HepG2 (cell line): Measurements from ENCODE around the gene CASKIN2. TPM values are rescaled to one million over a fixed set of nuclear protein-coding genes. Genes with fewer than 3 reads are reported as not detected.

Experiments
- AKAP8 ChIP-seq: sonication (generic); formaldehyde crosslinking; IDR thresholded peaks from 2 replicates; pipeline ENCODE4 v1.5.1; 2020; ENCODE audit warnings: mild to moderate bottlenecking, missing genetic modification reagents
- CREB1 ChIP-seq, 2 experiments: fragments of 450-650 bp in 1 of 2; IDR thresholded peaks; 2 replicates each; pipeline ENCODE4 v1.6.1; 2016 to 2017; ENCODE audit warnings: control low read depth in 1 of 2, mild to moderate bottlenecking in 1 of 2, missing compliant biosample characterization in 1 of 2, missing genetic modification characterization in 1 of 2
- MEIS2 ChIP-seq: sonication (generic); formaldehyde crosslinking; IDR thresholded peaks from 2 replicates; pipeline ENCODE4 v1.9.0; 2021; ENCODE audit warnings: mild to moderate bottlenecking, missing genetic modification reagents
- NR3C1 ChIP-seq: sonication (generic); formaldehyde crosslinking; IDR thresholded peaks from 2 replicates; pipeline ENCODE4 v1.4.0; 2020; ENCODE audit warnings: missing genetic modification reagents
- PAX8 ChIP-seq: sonication (generic); formaldehyde crosslinking; IDR thresholded peaks from 2 replicates; pipeline ENCODE4 v1.8.0; 2022; ENCODE audit warnings: mild to moderate bottlenecking, missing genetic modification reagents, borderline replicate concordance
- POLR2AphosphoS5 ChIP-seq: IDR thresholded peaks from 2 replicates; pipeline ENCODE4 v1.6.1; 2012; ENCODE audit warnings: low read depth, low read length
- U2AF2 ChIP-seq: fragments of 200-400 bp; formaldehyde crosslinking; IDR thresholded peaks from 2 replicates; pipeline ENCODE4 v1.6.1; 2017; ENCODE audit warnings: low read depth, mild to moderate bottlenecking, low read length
- XBP1 ChIP-seq: sonication (generic); formaldehyde crosslinking; IDR thresholded peaks from 2 replicates; pipeline ENCODE4 v1.5.0; 2020; ENCODE audit warnings: missing genetic modification reagents
- ZFP1 ChIP-seq: IDR thresholded peaks from 2 replicates; pipeline ENCODE4 v1.6.1; 2016
- ZFP62 ChIP-seq: sonication (generic); formaldehyde crosslinking; IDR thresholded peaks from 2 replicates; pipeline ENCODE4 v1.4.0; 2020; ENCODE audit warnings: missing genetic modification reagents
- ZFP90 ChIP-seq: sonication (generic); formaldehyde crosslinking; IDR thresholded peaks from 2 replicates; pipeline ENCODE4 v1.8.0; 2022; ENCODE audit warnings: missing genetic modification reagents, mild to moderate bottlenecking, inconsistent platforms, borderline replicate concordance
- ZNF317 ChIP-seq: sonication (generic); formaldehyde crosslinking; IDR thresholded peaks from 2 replicates; pipeline ENCODE4 v1.5.0; 2020; ENCODE audit warnings: mild to moderate bottlenecking, missing genetic modification reagents
- ZNF350 ChIP-seq: sonication (generic); formaldehyde crosslinking; IDR thresholded peaks from 2 replicates; pipeline ENCODE4 v1.4.0; 2020; ENCODE audit warnings: mild to moderate bottlenecking, low read depth, missing genetic modification reagents, borderline replicate concordance
- ZNF446 ChIP-seq: sonication (generic); formaldehyde crosslinking; IDR thresholded peaks from 2 replicates; pipeline ENCODE4 v1.5.0; 2020; ENCODE audit warnings: mild to moderate bottlenecking, missing genetic modification reagents
- ZNF550 ChIP-seq: sonication (generic); formaldehyde crosslinking; IDR thresholded peaks from 2 replicates; pipeline ENCODE4 v1.4.0; 2020; ENCODE audit warnings: mild to moderate bottlenecking, missing genetic modification reagents, borderline replicate concordance
- ZNF605 ChIP-seq: sonication (generic); formaldehyde crosslinking; IDR thresholded peaks from 2 replicates; pipeline ENCODE4 v1.8.0; 2022; ENCODE audit warnings: mild to moderate bottlenecking, missing genetic modification reagents
- ZNF619 ChIP-seq: sonication (generic); formaldehyde crosslinking; IDR thresholded peaks from 2 replicates; pipeline ENCODE4 v1.4.0; 2020; ENCODE audit warnings: mild to moderate bottlenecking, missing genetic modification reagents
- ZNF776 ChIP-seq: sonication (generic); formaldehyde crosslinking; IDR thresholded peaks from 2 replicates; pipeline ENCODE4 v1.4.0; 2020; ENCODE audit warnings: mild to moderate bottlenecking, missing genetic modification reagents
- polyA plus RNA-seq, 8 experiments: library from polyadenylated mRNA; depleted of rRNA in 3 of 8; stranded (reverse) in 7 of 8; unstranded in 1 of 8; fragments of >200 nt; fragmentation: Illumina TruSeq in 4 of 8; extraction: Trizol in 4 of 8; gene quantifications; 2 replicates each; pipeline versions ENCODE4 v1.2.1 to v1.2.3, GENCODE V29; 2011 to 2016; ENCODE audit warnings: low read depth in 4 of 8, missing spikeins in 1 of 8, mixed read lengths in 1 of 8; ENCODE audit not compliant: insufficient read depth in 1 of 8
- total RNA-seq, 5 experiments: library from RNA; depleted of rRNA; stranded (reverse); fragments of >200 nt; fragmentation: Illumina TruSeq; extraction: Trizol; gene quantifications; 2 replicates each; pipeline ENCODE4 v1.2.3, GENCODE V29; 2016; ENCODE audit warnings: low read depth in 1 of 5
- TF ChIP-seq, protein P1 (sequence below): sonication (generic); formaldehyde crosslinking; IDR thresholded peaks from 2 replicates; pipeline ENCODE4 v1.5.1; 2020; ENCODE audit warnings: missing genetic modification reagents, mild to moderate bottlenecking, borderline replicate concordance
- TF ChIP-seq, protein P2 (sequence below): IDR thresholded peaks from 2 replicates; pipeline ENCODE4 v1.6.1; 2016; ENCODE audit warnings: mild to moderate bottlenecking, missing biosample characterization, missing genetic modification reagents
- TF ChIP-seq, protein P3 (sequence below): sonication (generic); formaldehyde crosslinking; IDR thresholded peaks from 2 replicates; pipeline ENCODE4 v1.8.1; 2023; ENCODE audit warnings: mild to moderate bottlenecking, missing genetic modification reagents
- TF ChIP-seq, protein P4 (sequence below): sonication (generic); formaldehyde crosslinking; IDR thresholded peaks from 2 replicates; pipeline ENCODE4 v1.5.0; 2020; ENCODE audit warnings: mild to moderate bottlenecking, missing genetic modification reagents
- TF ChIP-seq, protein P5 (sequence below): sonication (generic); formaldehyde crosslinking; IDR thresholded peaks from 2 replicates; pipeline ENCODE4 v1.4.0; 2020; ENCODE audit warnings: missing genetic modification reagents
- TF ChIP-seq, protein P6 (sequence below): sonication (generic); formaldehyde crosslinking; IDR thresholded peaks from 2 replicates; pipeline ENCODE4 v1.4.0; 2020; ENCODE audit warnings: missing genetic modification reagents, low read depth, mild to moderate bottlenecking, borderline replicate concordance

Gene CASKIN2
- total and polyA plus RNA-seq, 2 of the 13 experiments (the other 11 are each of a cell fraction or from before 2014, with no cell fraction given), result 5.2 to 7.8 TPM

DNA sequence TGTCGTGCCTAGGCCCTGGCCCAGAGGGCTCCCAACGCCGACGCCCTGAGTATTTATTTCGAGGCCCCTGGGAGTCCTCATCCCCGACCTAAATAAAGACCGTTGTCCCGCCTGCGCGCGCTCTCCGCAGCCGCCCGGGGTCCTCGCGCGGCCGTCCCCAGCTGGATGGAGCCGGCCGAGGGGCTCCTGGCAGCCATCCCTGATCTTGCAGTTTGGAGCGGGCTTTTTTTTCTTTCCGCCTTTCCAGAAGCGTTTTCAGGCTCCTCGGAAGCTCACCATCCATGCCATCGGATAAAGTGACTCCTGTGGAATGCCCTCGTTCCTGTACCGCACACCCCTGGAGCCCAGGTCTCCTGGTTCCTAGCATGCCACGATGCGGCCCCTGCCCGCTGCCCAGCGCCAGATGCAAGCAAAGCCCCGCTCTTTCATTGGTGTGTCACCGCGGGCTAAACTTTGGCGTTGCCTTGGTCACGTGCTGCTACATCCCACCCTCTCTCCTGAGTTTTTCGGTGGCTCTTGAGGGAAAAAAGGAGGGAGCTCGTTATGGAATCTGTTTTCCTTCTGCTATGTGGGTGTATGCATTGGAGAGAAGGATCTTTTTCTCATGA is 58.2 kb downstream of the CASKIN2 start (continued):
- TF ChIP-seq, protein P1, sequence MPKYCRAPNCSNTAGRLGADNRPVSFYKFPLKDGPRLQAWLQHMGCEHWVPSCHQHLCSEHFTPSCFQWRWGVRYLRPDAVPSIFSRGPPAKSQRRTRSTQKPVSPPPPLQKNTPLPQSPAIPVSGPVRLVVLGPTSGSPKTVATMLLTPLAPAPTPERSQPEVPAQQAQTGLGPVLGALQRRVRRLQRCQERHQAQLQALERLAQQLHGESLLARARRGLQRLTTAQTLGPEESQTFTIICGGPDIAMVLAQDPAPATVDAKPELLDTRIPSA (CRISPR knock-in tag), result no peak
- TF ChIP-seq, protein P2, sequence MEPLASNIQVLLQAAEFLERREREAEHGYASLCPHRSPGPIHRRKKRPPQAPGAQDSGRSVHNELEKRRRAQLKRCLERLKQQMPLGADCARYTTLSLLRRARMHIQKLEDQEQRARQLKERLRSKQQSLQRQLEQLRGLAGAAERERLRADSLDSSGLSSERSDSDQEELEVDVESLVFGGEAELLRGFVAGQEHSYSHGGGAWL (CRISPR knock-in tag), result no peak
- no peak for TF ChIP-seq CREB1 (IDR thresholded peaks at IDR 0.05)
- TF ChIP-seq CREB1 (CRISPR knock-in tag; IDR thresholded peaks at IDR 0.05), result no peak
- no peak for TF ChIP-seq U2AF2
- TF ChIP-seq XBP1, result no peak
- TF ChIP-seq ZFP90, result 0 out of 2 replicates have a peak, but pooled peaks have one; percentile 34
- TF ChIP-seq, protein P3, sequence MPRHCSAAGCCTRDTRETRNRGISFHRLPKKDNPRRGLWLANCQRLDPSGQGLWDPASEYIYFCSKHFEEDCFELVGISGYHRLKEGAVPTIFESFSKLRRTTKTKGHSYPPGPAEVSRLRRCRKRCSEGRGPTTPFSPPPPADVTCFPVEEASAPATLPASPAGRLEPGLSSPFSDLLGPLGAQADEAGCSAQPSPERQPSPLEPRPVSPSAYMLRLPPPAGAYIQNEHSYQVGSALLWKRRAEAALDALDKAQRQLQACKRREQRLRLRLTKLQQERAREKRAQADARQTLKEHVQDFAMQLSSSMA (CRISPR knock-in tag), result no peak
- no peak for TF ChIP-seq ZNF350 (CRISPR knock-in tag)
- TF ChIP-seq NR3C1 (CRISPR knock-in tag), result no peak
- TF ChIP-seq ZFP1 (CRISPR knock-in tag), result no peak
- TF ChIP-seq, protein P4, sequence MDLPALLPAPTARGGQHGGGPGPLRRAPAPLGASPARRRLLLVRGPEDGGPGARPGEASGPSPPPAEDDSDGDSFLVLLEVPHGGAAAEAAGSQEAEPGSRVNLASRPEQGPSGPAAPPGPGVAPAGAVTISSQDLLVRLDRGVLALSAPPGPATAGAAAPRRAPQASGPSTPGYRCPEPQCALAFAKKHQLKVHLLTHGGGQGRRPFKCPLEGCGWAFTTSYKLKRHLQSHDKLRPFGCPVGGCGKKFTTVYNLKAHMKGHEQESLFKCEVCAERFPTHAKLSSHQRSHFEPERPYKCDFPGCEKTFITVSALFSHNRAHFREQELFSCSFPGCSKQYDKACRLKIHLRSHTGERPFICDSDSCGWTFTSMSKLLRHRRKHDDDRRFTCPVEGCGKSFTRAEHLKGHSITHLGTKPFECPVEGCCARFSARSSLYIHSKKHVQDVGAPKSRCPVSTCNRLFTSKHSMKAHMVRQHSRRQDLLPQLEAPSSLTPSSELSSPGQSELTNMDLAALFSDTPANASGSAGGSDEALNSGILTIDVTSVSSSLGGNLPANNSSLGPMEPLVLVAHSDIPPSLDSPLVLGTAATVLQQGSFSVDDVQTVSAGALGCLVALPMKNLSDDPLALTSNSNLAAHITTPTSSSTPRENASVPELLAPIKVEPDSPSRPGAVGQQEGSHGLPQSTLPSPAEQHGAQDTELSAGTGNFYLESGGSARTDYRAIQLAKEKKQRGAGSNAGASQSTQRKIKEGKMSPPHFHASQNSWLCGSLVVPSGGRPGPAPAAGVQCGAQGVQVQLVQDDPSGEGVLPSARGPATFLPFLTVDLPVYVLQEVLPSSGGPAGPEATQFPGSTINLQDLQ, result no peak
- no peak for TF ChIP-seq ZNF619
- TF ChIP-seq ZNF446 (CRISPR knock-in tag), result no peak
- TF ChIP-seq MEIS2, result peak; percentile 16; the same call in 1 of the 2 replicates
- no peak for TF ChIP-seq ZFP62
- TF ChIP-seq, protein P5, sequence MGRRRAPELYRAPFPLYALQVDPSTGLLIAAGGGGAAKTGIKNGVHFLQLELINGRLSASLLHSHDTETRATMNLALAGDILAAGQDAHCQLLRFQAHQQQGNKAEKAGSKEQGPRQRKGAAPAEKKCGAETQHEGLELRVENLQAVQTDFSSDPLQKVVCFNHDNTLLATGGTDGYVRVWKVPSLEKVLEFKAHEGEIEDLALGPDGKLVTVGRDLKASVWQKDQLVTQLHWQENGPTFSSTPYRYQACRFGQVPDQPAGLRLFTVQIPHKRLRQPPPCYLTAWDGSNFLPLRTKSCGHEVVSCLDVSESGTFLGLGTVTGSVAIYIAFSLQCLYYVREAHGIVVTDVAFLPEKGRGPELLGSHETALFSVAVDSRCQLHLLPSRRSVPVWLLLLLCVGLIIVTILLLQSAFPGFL, result no peak
- TF ChIP-seq ZNF317 (CRISPR knock-in tag), result no peak
- no peak for TF ChIP-seq AKAP8 (CRISPR knock-in tag)
- peak; percentile 51; the same call in 1 of the 2 replicates for TF ChIP-seq POLR2AphosphoS5
- peak; percentile 83; the same call in 1 of the 2 replicates for TF ChIP-seq PAX8
- TF ChIP-seq, protein P6, sequence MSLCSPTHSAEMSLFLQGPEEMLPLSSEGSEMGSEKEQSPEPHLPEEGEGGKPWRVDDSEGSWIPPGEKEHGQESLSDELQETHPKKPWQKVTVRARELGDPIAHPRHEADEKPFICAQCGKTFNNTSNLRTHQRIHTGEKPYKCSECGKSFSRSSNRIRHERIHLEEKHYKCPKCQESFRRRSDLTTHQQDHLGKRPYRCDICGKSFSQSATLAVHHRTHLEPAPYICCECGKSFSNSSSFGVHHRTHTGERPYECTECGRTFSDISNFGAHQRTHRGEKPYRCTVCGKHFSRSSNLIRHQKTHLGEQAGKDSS (CRISPR knock-in tag), result peak; percentile 68; the same call in 1 of the 2 replicates
- no peak for TF ChIP-seq ZNF550 (CRISPR knock-in tag)
- peak; percentile 70; the same call in 1 of the 2 replicates for TF ChIP-seq ZNF605
- no peak for TF ChIP-seq ZNF776
